Breast epithelium (tissue), 3 donors: Measurements from ENCODE around the gene CPED1.
"Not testable (repeated sequence)": the region's sequence is repeated elsewhere in the genome, so short reads cannot be mapped to it uniquely, and the experiment has no call there.

Experiments used
- CTCF ChIP-seq, 3 donors: fragments of 450-650 bp; IDR thresholded peaks; one replicate each; pipeline ENCODE4 v1.5.1; 2016 to 2017; ENCODE audit warnings: antibody characterized with exemption in 3 of 3, mild to moderate bottlenecking in 3 of 3, moderate library complexity in 3 of 3
- POLR2A ChIP-seq: fragments of 450-650 bp; IDR thresholded peaks from one replicate; pipeline ENCODE4 v1.6.1; 2016; ENCODE audit warnings: antibody characterized with exemption, mild to moderate bottlenecking, moderate library complexity
- POLR2AphosphoS5 ChIP-seq, 3 donors: sonication (generic); formaldehyde crosslinking; IDR thresholded peaks; one replicate each; pipeline ENCODE4 v1.6.1; 2017; ENCODE audit warnings: antibody characterized with exemption in 3 of 3

- TF ChIP-seq CTCF (IDR thresholded peaks at IDR 0.05); POLR2A; POLR2AphosphoS5 (IDR thresholded peaks at IDR 0.05): not testable (repeated sequence)
Observed at GRCh38 chr7:121252523-121253235, 264.2 kb downstream of the CPED1 start.
